Esophagus muscularis mucosa (tissue), 4 donors: ENCODE results near the gene SPDYE6.

Experiments
- CTCF ChIP-seq, 3 experiments: fragments of 200-600 bp in 2 of 3; fragments of 450-650 bp in 1 of 3; sonication (generic) in 2 of 3; IDR thresholded peaks; one replicate each; pipeline ENCODE4 v1.5.1; 2017 to 2019; ENCODE audit warnings: antibody characterized with exemption in 3 of 3, mild to moderate bottlenecking in 2 of 3, moderate library complexity in 1 of 3
- EP300 ChIP-seq: sonication (generic); formaldehyde crosslinking; IDR thresholded peaks from one replicate; pipeline ENCODE4 v1.6.1; 2017; ENCODE audit warnings: antibody characterized with exemption
- POLR2A ChIP-seq: fragments of 450-650 bp; IDR thresholded peaks from one replicate; pipeline ENCODE4 v1.6.1; 2017; ENCODE audit warnings: antibody characterized with exemption, moderate library complexity, mild to moderate bottlenecking, low read depth
- POLR2AphosphoS5 ChIP-seq, 2 donors: sonication (generic); formaldehyde crosslinking; IDR thresholded peaks; one replicate each; pipeline ENCODE4 v1.6.1; 2017; ENCODE audit warnings: antibody characterized with exemption in 2 of 2

GRCh38 chr7:102395592-102395872, 39.3 kb upstream of the SPDYE6 start:
- no peak for TF ChIP-seq CTCF (IDR thresholded peaks at IDR 0.05)
- TF ChIP-seq EP300, result no peak
- TF ChIP-seq POLR2A, result no peak
- TF ChIP-seq POLR2AphosphoS5 (IDR thresholded peaks at IDR 0.05), result no peak
